SK-N-SH (cell line): ENCODE measurements around the gene PMF1. TPM values are rescaled to one million over a fixed set of nuclear protein-coding genes. Genes with fewer than 3 reads are reported as not detected.

Experiments
- CTCF ChIA-PET: fragments of 300-600, 350-600 bp; formaldehyde crosslinking; extraction: SDS; loops from one replicate; lab custom pipeline; 2021; lab: Yijun Ruan, JAX
- POLR2A ChIA-PET: fragments of 350-600 bp; sonication (Branson Sonifier 250); formaldehyde crosslinking; extraction: SDS; loops from one replicate; lab custom pipeline; 2020; ENCODE audit warnings: antibody characterized with exemption, inconsistent platforms; lab: Yijun Ruan, JAX
- DNase-seq: peaks from one replicate; pipeline ENCODE4 v3.0.0; 2012
- H2AFZ ChIP-seq: fragments of 200-600 bp; sonication (generic); 2 replicates; pipeline ENCODE4 v1.8.1; 2016; ENCODE audit warnings: antibody characterized with exemption, mild to moderate bottlenecking, low read depth
- H3F3A ChIP-seq: fragments of 200-600 bp; sonication (generic); replicated peaks from 2 replicates; pipeline ENCODE3; 2016; ENCODE audit warnings: antibody characterized with exemption, mild to moderate bottlenecking; ENCODE audit not compliant: insufficient read depth
- H3K27ac ChIP-seq, 2 experiments: fragments of 200-500 bp in 1 of 2; fragments of 200-600 bp in 1 of 2; sonication (Bioruptor generic) in 1 of 2; sonication (generic), shearing (Covaris generic) in 1 of 2; 2 replicates each; pipeline versions ENCODE4 v1.5.1 to v1.6.1; 2014 to 2016; ENCODE audit warnings: low read depth in 2 of 2, inconsistent platforms in 1 of 2, low read length in 1 of 2, mild to moderate bottlenecking in 1 of 2, mixed read lengths in 1 of 2
- H3K27me3 ChIP-seq: fragments of 200-600 bp; sonication (generic), shearing (Covaris generic); 2 replicates; pipeline ENCODE4 v1.6.1; 2016; ENCODE audit warnings: mixed run types; ENCODE audit not compliant: insufficient read depth
- H3K36me3 ChIP-seq, 2 experiments: fragments of 200-500 bp in 1 of 2; fragments of 200-600 bp in 1 of 2; sonication (Bioruptor generic) in 1 of 2; sonication (generic) in 1 of 2; replicated peaks in 1 of 2; 2 replicates each; pipeline versions ENCODE3 to v1.5.1; 2014 to 2016; ENCODE audit warnings: low read length in 1 of 2, mild to moderate bottlenecking in 1 of 2; ENCODE audit not compliant: insufficient read depth in 2 of 2, control insufficient read depth in 1 of 2
- H3K4me1 ChIP-seq, 2 experiments: fragments of 200-500 bp in 1 of 2; fragments of 200-600 bp in 1 of 2; sonication (Bioruptor generic) in 1 of 2; sonication (generic), shearing (Covaris generic) in 1 of 2; 2 replicates each; pipeline versions ENCODE4 v1.5.1 to v1.6.1; 2014 to 2016; ENCODE audit warnings: low read depth in 1 of 2, low read length in 1 of 2, mixed run types in 1 of 2; ENCODE audit not compliant: insufficient read depth in 2 of 2, control insufficient read depth in 1 of 2
- H3K4me2 ChIP-seq: fragments of 200-600 bp; sonication (generic), shearing (Covaris generic); 2 replicates; pipeline ENCODE4 v1.6.1; 2017; ENCODE audit warnings: mixed run types
- H3K4me3 ChIP-seq, 2 experiments: fragments of 200-500 bp in 1 of 2; fragments of 200-600 bp in 1 of 2; sonication (Bioruptor generic) in 1 of 2; sonication (generic), shearing (Covaris generic) in 1 of 2; 2 replicates each; pipeline versions ENCODE4 v1.5.1 to v1.8.1; 2014 to 2016; ENCODE audit warnings: low read depth in 2 of 2, inconsistent platforms in 1 of 2, low read length in 1 of 2, mild to moderate bottlenecking in 1 of 2, mixed read lengths in 1 of 2, moderate library complexity in 1 of 2
- H3K79me2 ChIP-seq: fragments of 200-600 bp; sonication (generic); 2 replicates; pipeline ENCODE4 v1.8.1; 2017; ENCODE audit warnings: mild to moderate bottlenecking; ENCODE audit not compliant: insufficient read depth
- H3K9ac ChIP-seq: fragments of 200-600 bp; sonication (generic); 2 replicates; pipeline ENCODE4 v1.6.1; 2017; ENCODE audit warnings: mixed run types
- H3K9me2 ChIP-seq: fragments of 200-600 bp; sonication (generic); 2 replicates; pipeline ENCODE4 v1.6.1; 2017; ENCODE audit warnings: mixed run types
- H3K9me3 ChIP-seq: fragments of 200-600 bp; sonication (generic); 2 replicates; pipeline ENCODE4 v1.6.1; 2017; ENCODE audit warnings: mixed run types, mild to moderate bottlenecking, moderate library complexity
- H4K20me1 ChIP-seq: fragments of 200-600 bp; sonication (generic); 2 replicates; pipeline ENCODE4 v1.6.1; 2017; ENCODE audit warnings: mild to moderate bottlenecking, mixed run types; ENCODE audit not compliant: insufficient read depth
- EP300 ChIP-seq, 2 experiments: IDR thresholded peaks; 2 replicates each; pipeline versions ENCODE4 v1.4.0 to v1.6.1; 2012; ENCODE audit warnings: borderline replicate concordance in 1 of 2, low read depth in 1 of 2, low read length in 1 of 2
- FOSL2 ChIP-seq: IDR thresholded peaks from 2 replicates; pipeline ENCODE4 v1.4.0; 2012; ENCODE audit warnings: low read depth, mild to moderate bottlenecking, moderate library complexity, borderline replicate concordance
- FOXJ3 ChIP-seq: sonication (generic); formaldehyde crosslinking; IDR thresholded peaks from 2 replicates; pipeline ENCODE4 v1.5.1; 2020; ENCODE audit warnings: mild to moderate bottlenecking, missing genetic modification reagents
- IRF3 ChIP-seq: fragments of 150-350 bp; IDR thresholded peaks from 2 replicates; pipeline ENCODE4 v1.6.1; 2016; ENCODE audit warnings: mild to moderate bottlenecking, low read depth, low read length
- JUND ChIP-seq: IDR thresholded peaks from 2 replicates; pipeline ENCODE4 v1.4.0; 2012
- MEF2A ChIP-seq: IDR thresholded peaks from 2 replicates; pipeline ENCODE4 v1.4.0; 2012; ENCODE audit warnings: low read depth, borderline replicate concordance
- MXI1 ChIP-seq: IDR thresholded peaks from 2 replicates; pipeline ENCODE4 v1.6.1; 2012; ENCODE audit warnings: mild to moderate bottlenecking, low read depth, low read length, improper control_type of control experiment
- RCOR1 ChIP-seq: fragments of 150-350 bp; IDR thresholded peaks from 2 replicates; pipeline ENCODE4 v1.6.1; 2017; ENCODE audit warnings: antibody characterized with exemption, low read length
- REST ChIP-seq: IDR thresholded peaks from 2 replicates; pipeline ENCODE4 v1.6.1; 2012; ENCODE audit warnings: mild to moderate bottlenecking, low read depth, low read length, moderate library complexity
- TAF1 ChIP-seq: IDR thresholded peaks from 2 replicates; pipeline ENCODE4 v1.6.1; 2012; ENCODE audit warnings: low read depth, mild to moderate bottlenecking, low read length, moderate library complexity, borderline replicate concordance
- TCF12 ChIP-seq: IDR thresholded peaks from 2 replicates; pipeline ENCODE4 v1.4.0; 2012
- WGBS: methylation state at CpG from one replicate; pipeline ENCODE4 v1.1.6; 2017; ENCODE audit warnings: low lambda C conversion rate; 5-methylcytosine and 5-hydroxymethylcytosine counted together
- polyA plus RNA-seq, 3 experiments: library from polyadenylated mRNA; depleted of rRNA; stranded (reverse); fragments of >200 nt; gene quantifications; 2 replicates each; pipeline ENCODE4 v1.2.3, GENCODE V29; 2012
- TF ChIP-seq, protein P1 (sequence below): IDR thresholded peaks from 2 replicates; pipeline ENCODE4 v1.4.0; 2012; ENCODE audit warnings: low read depth, borderline replicate concordance
- TF ChIP-seq, protein P2 (sequence below): fragments of 150-350 bp; IDR thresholded peaks from 2 replicates; pipeline ENCODE4 v1.6.1; 2017; ENCODE audit warnings: antibody characterized with exemption, low read length, low read depth, borderline replicate concordance

PMF1 gene
- polyA plus RNA-seq, 1 of the 3 experiments (the other 2 are of a cell fraction), result 89.5 TPM

- H3K27me3 ChIP-seq, result no peaks in the 10 kb centered on the region
- H2AFZ ChIP-seq, result no peak overlapping the region
- TF ChIP-seq MXI1 (no peak), FOSL2 (no peak), JUND (no peak), RCOR1 (no peak), MEF2A (no peak), TAF1 (no peak), FOXJ3 (CRISPR knock-in tag) (no peak), EP300 (IDR thresholded peaks at IDR 0.05; ENCODE audit: borderline replicate concordance in 1 of 2, low read depth in 1 of 2, low read length in 1 of 2) (no peak; a peak in 1 of 4 replicates), IRF3 (no peak), REST (no peak), TCF12 (no peak)
- TF ChIP-seq, protein P1, sequence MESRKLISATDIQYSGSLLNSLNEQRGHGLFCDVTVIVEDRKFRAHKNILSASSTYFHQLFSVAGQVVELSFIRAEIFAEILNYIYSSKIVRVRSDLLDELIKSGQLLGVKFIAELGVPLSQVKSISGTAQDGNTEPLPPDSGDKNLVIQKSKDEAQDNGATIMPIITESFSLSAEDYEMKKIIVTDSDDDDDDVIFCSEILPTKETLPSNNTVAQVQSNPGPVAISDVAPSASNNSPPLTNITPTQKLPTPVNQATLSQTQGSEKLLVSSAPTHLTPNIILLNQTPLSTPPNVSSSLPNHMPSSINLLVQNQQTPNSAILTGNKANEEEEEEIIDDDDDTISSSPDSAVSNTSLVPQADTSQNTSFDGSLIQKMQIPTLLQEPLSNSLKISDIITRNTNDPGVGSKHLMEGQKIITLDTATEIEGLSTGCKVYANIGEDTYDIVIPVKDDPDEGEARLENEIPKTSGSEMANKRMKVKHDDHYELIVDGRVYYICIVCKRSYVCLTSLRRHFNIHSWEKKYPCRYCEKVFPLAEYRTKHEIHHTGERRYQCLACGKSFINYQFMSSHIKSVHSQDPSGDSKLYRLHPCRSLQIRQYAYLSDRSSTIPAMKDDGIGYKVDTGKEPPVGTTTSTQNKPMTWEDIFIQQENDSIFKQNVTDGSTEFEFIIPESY, result no peak
- TF ChIP-seq, protein P2, sequence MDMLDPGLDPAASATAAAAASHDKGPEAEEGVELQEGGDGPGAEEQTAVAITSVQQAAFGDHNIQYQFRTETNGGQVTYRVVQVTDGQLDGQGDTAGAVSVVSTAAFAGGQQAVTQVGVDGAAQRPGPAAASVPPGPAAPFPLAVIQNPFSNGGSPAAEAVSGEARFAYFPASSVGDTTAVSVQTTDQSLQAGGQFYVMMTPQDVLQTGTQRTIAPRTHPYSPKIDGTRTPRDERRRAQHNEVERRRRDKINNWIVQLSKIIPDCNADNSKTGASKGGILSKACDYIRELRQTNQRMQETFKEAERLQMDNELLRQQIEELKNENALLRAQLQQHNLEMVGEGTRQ, result no peak
- peaks cover 4 to 41% of the 10 kb centered on the region in 2 experiments; a peak in 3 of 4 replicates for H3K4me1 ChIP-seq
- CTCF ChIA-PET, result interaction anchor here (0.5 to 2.4 kb wide), 13 partner anchors 11 to 129 kb away, joined by 3 to 11 read pairs (median 4); partner anchors contain the start of genes PAQR6 and SMG5
- peaks cover 2% of the 10 kb centered on the region; the same call in 1 of the 2 replicates for H4K20me1 ChIP-seq
- no peak overlapping the region for H3K9ac ChIP-seq
- H3F3A ChIP-seq, result peaks cover 9% of the 10 kb centered on the region
- POLR2A ChIA-PET, result interaction anchor here (1.0 kb wide), 2 partner anchors 14 to 19 kb away, joined by 3 read pairs; no protein-coding TSS in a partner anchor
- peak overlapping the region in 1 of 2 experiments; percentile 82; a peak in 2 of 4 replicates for H3K27ac ChIP-seq
- no peaks in the 10 kb centered on the region for H3K9me2 ChIP-seq
- DNase-seq, result peak; percentile 44
- H3K4me2 ChIP-seq, result no peak overlapping the region
- peaks cover 68% of the 10 kb centered on the region in 2 experiments for H3K36me3 ChIP-seq
- H3K9me3 ChIP-seq, result no peaks in the 10 kb centered on the region
- peaks cover 7% of the 10 kb centered on the region; the same call in 1 of the 2 replicates for H3K79me2 ChIP-seq
- WGBS, result 53% methylated on average over 2 of the region's 2 CpGs
- no peak overlapping the region for H3K4me3 ChIP-seq
Measured at GRCh38 chr1:156257711-156258110, 44.9 kb downstream of the PMF1 start.
